Stimulated activated effector memory CD8-positive, alpha-beta T cell treated with anti-CD3 and anti-CD28 coated beads, Interleukin-12 subunit alpha, Interleukin-12 subunit beta, amount 100 ng/mL, for 72 hours (primary cell): ENCODE measurements around the gene AKT2.

Source experiments
- ATAC-seq: fragments of 150-1000 bp; cut with Tn5 transposase; 2 replicates; pipeline ENCODE4 v1.10.0; 2021
- DNase-seq, 2 donors: peaks; one replicate each; pipeline ENCODE4 v3.0.0; 2021 to 2022; ENCODE audit warnings: low spot score in 2 of 2
- H3K27ac Mint-ChIP-seq: one replicate; pipeline ENCODE4 v1.8.0; 2022; ENCODE audit warnings: mild to moderate bottlenecking, mixed read lengths
- H3K36me3 Mint-ChIP-seq: one replicate; pipeline ENCODE4 v1.8.0; 2022; ENCODE audit warnings: mild to moderate bottlenecking, mixed read lengths
- H3K4me1 Mint-ChIP-seq: one replicate; pipeline ENCODE4 v1.8.0; 2022; ENCODE audit warnings: mixed read lengths
- H3K4me3 Mint-ChIP-seq: one replicate; pipeline ENCODE4 v1.8.0; 2022; ENCODE audit warnings: mild to moderate bottlenecking, mixed read lengths
- H3K9me3 Mint-ChIP-seq: one replicate; pipeline ENCODE4 v1.8.0; 2022; ENCODE audit warnings: mixed read lengths

Gene AKT2

GRCh38 chr19:40253611-40254092, 31.5 kb downstream of the AKT2 start:
- no peak overlapping the region for H3K4me3 Mint-ChIP-seq
- ATAC-seq: no peak
- DNase-seq: no peak
- peaks cover 37% of the 10 kb centered on the region for H3K4me1 Mint-ChIP-seq
- no peak overlapping the region for H3K27ac Mint-ChIP-seq
- H3K36me3 Mint-ChIP-seq: peaks cover 59% of the 10 kb centered on the region
- no peaks in the 10 kb centered on the region for H3K9me3 Mint-ChIP-seq

GRCh38 chr19:40252395-40252794, 32.8 kb downstream of the AKT2 start:
- H3K9me3 Mint-ChIP-seq: no peaks in the 10 kb centered on the region
- H3K4me1 Mint-ChIP-seq: peaks cover 44% of the 10 kb centered on the region
- DNase-seq: no peak
- H3K36me3 Mint-ChIP-seq: peaks cover 59% of the 10 kb centered on the region
- H3K4me3 Mint-ChIP-seq: no peak overlapping the region
- no peak for ATAC-seq
- no peak overlapping the region for H3K27ac Mint-ChIP-seq

- Mint-ChIP-seq H3K36me3 (peaks cover 59% of the 10 kb centered on the region), H3K4me3 (no peak overlapping the region), H3K27ac (no peak overlapping the region), H3K9me3 (no peaks in the 10 kb centered on the region), H3K4me1 (peaks cover 42% of the 10 kb centered on the region)
- DNase-seq: no peak
- no peak for ATAC-seq
Measured at GRCh38 chr19:40251991-40252390, 33.2 kb downstream of the AKT2 start.

GRCh38 chr19:40251244-40251643, 33.9 kb downstream of the AKT2 start:
- ATAC-seq (no peak), DNase-seq (no peak)
- peaks cover 40% of the 10 kb centered on the region for H3K4me1 Mint-ChIP-seq
- H3K36me3 Mint-ChIP-seq: peaks cover 60% of the 10 kb centered on the region
- H3K9me3 Mint-ChIP-seq: no peaks in the 10 kb centered on the region
- no peak overlapping the region for H3K27ac Mint-ChIP-seq
- no peak overlapping the region for H3K4me3 Mint-ChIP-seq

- DNase-seq: no peak
- ATAC-seq: no peak
- H3K4me3 Mint-ChIP-seq: no peak overlapping the region
- no peaks in the 10 kb centered on the region for H3K9me3 Mint-ChIP-seq
- peaks cover 47% of the 10 kb centered on the region for H3K36me3 Mint-ChIP-seq
- peak overlapping the region; percentile 50 for H3K27ac Mint-ChIP-seq
- H3K4me1 Mint-ChIP-seq: peaks cover 26% of the 10 kb centered on the region
Measured at GRCh38 chr19:40249781-40250180, 35.4 kb downstream of the AKT2 start.

GRCh38 chr19:40249201-40249600, 35.9 kb downstream of the AKT2 start:
- Mint-ChIP-seq H3K27ac (no peak overlapping the region), H3K4me1 (peaks cover 25% of the 10 kb centered on the region), H3K4me3 (no peak overlapping the region), H3K9me3 (no peaks in the 10 kb centered on the region), H3K36me3 (peaks cover 42% of the 10 kb centered on the region)
- no peak for DNase-seq
- no peak for ATAC-seq

GRCh38 chr19:40247735-40248262, 37.3 kb downstream of the AKT2 start:
- Mint-ChIP-seq H3K9me3 (no peaks in the 10 kb centered on the region), H3K27ac (peak overlapping the region; percentile 89), H3K36me3 (peaks cover 36% of the 10 kb centered on the region), H3K4me3 (no peak overlapping the region), H3K4me1 (peaks cover 24% of the 10 kb centered on the region)
- ATAC-seq (no peak), DNase-seq (no peak)

GRCh38 chr19:40247178-40247577, 38.0 kb downstream of the AKT2 start:
- H3K27ac Mint-ChIP-seq: no peak overlapping the region
- H3K4me1 Mint-ChIP-seq: peaks cover 18% of the 10 kb centered on the region
- DNase-seq (no peak), ATAC-seq (no peak)
- no peaks in the 10 kb centered on the region for H3K9me3 Mint-ChIP-seq
- H3K4me3 Mint-ChIP-seq: no peak overlapping the region
- peaks cover 43% of the 10 kb centered on the region for H3K36me3 Mint-ChIP-seq

GRCh38 chr19:40246292-40247073, 38.7 kb downstream of the AKT2 start:
- Mint-ChIP-seq H3K36me3 (peaks cover 47% of the 10 kb centered on the region), H3K4me1 (peaks cover 21% of the 10 kb centered on the region), H3K27ac (no peak overlapping the region)

GRCh38 chr19:40245506-40246128, 39.5 kb downstream of the AKT2 start:
- ATAC-seq (no peak), DNase-seq (no peak)
- no peaks in the 10 kb centered on the region for H3K9me3 Mint-ChIP-seq
- H3K36me3 Mint-ChIP-seq: peaks cover 47% of the 10 kb centered on the region
- no peak overlapping the region for H3K4me3 Mint-ChIP-seq
- no peak overlapping the region for H3K27ac Mint-ChIP-seq
- peaks cover 21% of the 10 kb centered on the region for H3K4me1 Mint-ChIP-seq

More at GRCh38 chr19:40246292-40247073, 38.7 kb downstream of the AKT2 start:
- no peaks in the 10 kb centered on the region for H3K9me3 Mint-ChIP-seq
- H3K4me3 Mint-ChIP-seq: no peak overlapping the region
- DNase-seq (no peak), ATAC-seq (no peak)

GRCh38 chr19:40244579-40245317, 40.4 kb downstream of the AKT2 start:
- ATAC-seq (no peak), DNase-seq (no peak)
- no peaks in the 10 kb centered on the region for H3K9me3 Mint-ChIP-seq
- no peak overlapping the region for H3K27ac Mint-ChIP-seq
- H3K36me3 Mint-ChIP-seq: peaks cover 47% of the 10 kb centered on the region
- H3K4me1 Mint-ChIP-seq: peaks cover 19% of the 10 kb centered on the region
- H3K4me3 Mint-ChIP-seq: no peak overlapping the region

GRCh38 chr19:40243181-40243580, 42.0 kb downstream of the AKT2 start:
- Mint-ChIP-seq H3K27ac (no peak overlapping the region), H3K9me3 (no peaks in the 10 kb centered on the region), H3K36me3 (peaks cover 56% of the 10 kb centered on the region), H3K4me3 (no peak overlapping the region), H3K4me1 (peaks cover 10% of the 10 kb centered on the region)
- DNase-seq: no peak
- ATAC-seq: no peak

- peaks cover 63% of the 10 kb centered on the region for H3K36me3 Mint-ChIP-seq
Measured at GRCh38 chr19:40242480-40242879, 42.7 kb downstream of the AKT2 start.

GRCh38 chr19:40241809-40242384, 43.2 kb downstream of the AKT2 start:
- H3K27ac Mint-ChIP-seq: no peak overlapping the region
- ATAC-seq: no peak
- DNase-seq: no peak
- peaks cover 4% of the 10 kb centered on the region for H3K4me1 Mint-ChIP-seq
- no peak overlapping the region for H3K4me3 Mint-ChIP-seq
- peaks cover 69% of the 10 kb centered on the region for H3K36me3 Mint-ChIP-seq
- no peaks in the 10 kb centered on the region for H3K9me3 Mint-ChIP-seq

More at GRCh38 chr19:40242480-40242879, 42.7 kb downstream of the AKT2 start:
- H3K27ac Mint-ChIP-seq: no peak overlapping the region
- H3K4me3 Mint-ChIP-seq: no peak overlapping the region
- peaks cover 4% of the 10 kb centered on the region for H3K4me1 Mint-ChIP-seq
- H3K9me3 Mint-ChIP-seq: no peaks in the 10 kb centered on the region
- DNase-seq (no peak), ATAC-seq (no peak)
